Osteoblast (primary cell): Measurements from ENCODE around the gene RPL37A. TPM values are rescaled to one million over a fixed set of nuclear protein-coding genes. Genes with fewer than 3 reads are reported as not detected.

Source experiments
- DNase-seq: peaks from one replicate; pipeline ENCODE4 v3.0.0; 2011; ENCODE audit warnings: low spot score, mixed read lengths; ENCODE audit not compliant: insufficient read length; ENCODE audit errors: missing footprints
- H2AFZ ChIP-seq: 2 replicates; pipeline ENCODE4 v1.6.0; 2011; ENCODE audit warnings: mild to moderate bottlenecking, low read length
- H3K27ac ChIP-seq: 2 replicates; pipeline ENCODE4 v1.5.1; 2011; ENCODE audit warnings: mild to moderate bottlenecking, low read depth, low read length, moderate library complexity
- H3K27me3 ChIP-seq: 2 replicates; pipeline ENCODE4 v1.6.0; 2012; ENCODE audit warnings: mild to moderate bottlenecking, control low read depth, inconsistent platforms, low read length, moderate library complexity; ENCODE audit not compliant: insufficient read depth
- H3K36me3 ChIP-seq: 2 replicates; pipeline ENCODE4 v1.5.1; 2011; ENCODE audit warnings: mild to moderate bottlenecking, low read length, control low read depth, moderate library complexity; ENCODE audit not compliant: insufficient read depth
- H3K4me1 ChIP-seq: 2 replicates; pipeline ENCODE4 v1.5.1; 2011; ENCODE audit warnings: mild to moderate bottlenecking, low read length, control low read depth, moderate library complexity; ENCODE audit not compliant: insufficient read depth
- H3K4me2 ChIP-seq: 2 replicates; pipeline ENCODE4 v1.6.0; 2011; ENCODE audit warnings: mild to moderate bottlenecking, low read length; ENCODE audit not compliant: insufficient read depth
- H3K4me3 ChIP-seq: fragments of 200-600 bp; sonication (generic); 3 replicates; pipeline ENCODE4 v1.5.1; 2012; ENCODE audit warnings: mild to moderate bottlenecking, low read length, inconsistent platforms; ENCODE audit not compliant: insufficient read depth
- H3K79me2 ChIP-seq: 2 replicates; pipeline ENCODE4 v1.6.0; 2012; ENCODE audit warnings: mild to moderate bottlenecking, low read length, control low read depth, inconsistent platforms; ENCODE audit not compliant: insufficient read depth
- H3K9me3 ChIP-seq: 2 replicates; pipeline ENCODE4 v1.5.1; 2011; ENCODE audit warnings: low read depth, low read length, control low read depth
- H4K20me1 ChIP-seq: 2 replicates; pipeline ENCODE4 v1.6.0; 2012; ENCODE audit warnings: mild to moderate bottlenecking, low read length, control low read depth; ENCODE audit not compliant: insufficient read depth
- total RNA-seq: library from RNA; depleted of rRNA; stranded (reverse); fragments of >200 nt; gene quantifications from 2 replicates; pipeline ENCODE4 v1.2.3, GENCODE V29; 2012
- TF ChIP-seq, protein P1 (sequence below): IDR thresholded peaks from 2 replicates; pipeline ENCODE4 v1.5.1; 2011; ENCODE audit warnings: mild to moderate bottlenecking, low read depth, low read length, moderate library complexity; ENCODE audit errors: extremely low read depth

Gene RPL37A
- total RNA-seq, 1 donor: 869 TPM

DNA sequence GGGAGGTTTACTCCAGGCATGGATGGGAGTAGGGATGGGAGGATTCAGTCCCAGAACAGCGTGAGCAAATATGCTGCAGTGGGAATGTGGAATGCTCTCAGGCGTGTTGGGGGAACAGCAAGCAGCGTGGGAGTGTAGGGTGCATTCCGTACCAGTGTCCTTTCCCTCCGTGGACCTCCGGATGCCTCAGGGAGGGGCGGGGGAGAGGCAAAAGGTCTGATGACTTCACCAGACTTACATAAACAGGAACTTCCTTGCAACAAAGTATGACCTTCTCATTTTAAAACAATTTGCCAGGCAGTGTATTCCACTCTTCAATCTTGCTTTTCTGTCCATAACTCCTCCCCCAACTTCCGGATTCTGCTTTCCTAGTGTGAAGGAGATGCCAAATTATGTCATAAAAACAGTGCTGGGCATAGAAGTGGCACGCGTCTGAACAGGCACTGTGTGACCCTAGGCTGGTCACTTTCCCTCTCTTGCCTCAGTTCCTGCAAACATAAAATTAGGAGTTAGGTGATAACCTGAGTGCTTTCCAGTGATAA, 36.9 kb downstream of the RPL37A start:
- H3K27me3 ChIP-seq: no peaks in the 10 kb centered on the region
- H3K79me2 ChIP-seq: no peaks in the 10 kb centered on the region
- peaks cover 36% of the 10 kb centered on the region for H3K4me1 ChIP-seq
- DNase-seq: peak; percentile 87
- no peaks in the 10 kb centered on the region for H3K36me3 ChIP-seq
- peak overlapping the region; percentile 79 for H3K27ac ChIP-seq
- TF ChIP-seq, protein P1, sequence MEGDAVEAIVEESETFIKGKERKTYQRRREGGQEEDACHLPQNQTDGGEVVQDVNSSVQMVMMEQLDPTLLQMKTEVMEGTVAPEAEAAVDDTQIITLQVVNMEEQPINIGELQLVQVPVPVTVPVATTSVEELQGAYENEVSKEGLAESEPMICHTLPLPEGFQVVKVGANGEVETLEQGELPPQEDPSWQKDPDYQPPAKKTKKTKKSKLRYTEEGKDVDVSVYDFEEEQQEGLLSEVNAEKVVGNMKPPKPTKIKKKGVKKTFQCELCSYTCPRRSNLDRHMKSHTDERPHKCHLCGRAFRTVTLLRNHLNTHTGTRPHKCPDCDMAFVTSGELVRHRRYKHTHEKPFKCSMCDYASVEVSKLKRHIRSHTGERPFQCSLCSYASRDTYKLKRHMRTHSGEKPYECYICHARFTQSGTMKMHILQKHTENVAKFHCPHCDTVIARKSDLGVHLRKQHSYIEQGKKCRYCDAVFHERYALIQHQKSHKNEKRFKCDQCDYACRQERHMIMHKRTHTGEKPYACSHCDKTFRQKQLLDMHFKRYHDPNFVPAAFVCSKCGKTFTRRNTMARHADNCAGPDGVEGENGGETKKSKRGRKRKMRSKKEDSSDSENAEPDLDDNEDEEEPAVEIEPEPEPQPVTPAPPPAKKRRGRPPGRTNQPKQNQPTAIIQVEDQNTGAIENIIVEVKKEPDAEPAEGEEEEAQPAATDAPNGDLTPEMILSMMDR: no peak
- no peaks in the 10 kb centered on the region for H4K20me1 ChIP-seq
- H2AFZ ChIP-seq: peak overlapping the region; percentile 39
- H3K4me2 ChIP-seq: peak overlapping the region; percentile 65
- H3K9me3 ChIP-seq: no peaks in the 10 kb centered on the region
- peak overlapping the region; percentile 6 for H3K4me3 ChIP-seq

DNA sequence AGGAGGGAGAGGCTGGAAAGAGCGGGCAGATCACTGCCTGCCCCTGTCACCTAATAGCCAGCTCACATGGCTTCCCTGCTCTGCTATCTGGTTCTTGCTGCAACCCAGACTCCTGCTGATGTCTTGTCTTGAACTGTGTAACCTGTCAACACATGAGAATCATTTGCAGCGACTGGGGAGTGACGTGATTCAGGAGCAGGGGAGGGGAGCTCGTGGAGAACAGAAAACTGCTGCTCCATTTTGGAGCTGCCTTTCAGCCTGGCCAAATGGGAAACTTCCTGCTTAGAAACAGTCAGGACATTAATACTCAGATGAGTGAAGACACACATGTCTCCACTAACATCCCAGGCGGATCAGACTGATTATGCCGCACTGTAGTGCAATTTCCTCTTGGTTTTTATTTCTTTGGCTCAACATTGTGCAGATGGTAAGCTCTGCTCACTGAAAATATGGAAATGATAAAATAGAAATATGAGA, 38.1 kb downstream of the RPL37A start:
- peak overlapping the region; percentile 1 for H2AFZ ChIP-seq
- H3K4me3 ChIP-seq: no peak overlapping the region
- no peaks in the 10 kb centered on the region for H3K27me3 ChIP-seq
- H3K79me2 ChIP-seq: no peaks in the 10 kb centered on the region
- H4K20me1 ChIP-seq: no peaks in the 10 kb centered on the region
- no peak overlapping the region for H3K27ac ChIP-seq
- H3K4me2 ChIP-seq: no peak overlapping the region
- peaks cover 36% of the 10 kb centered on the region for H3K4me1 ChIP-seq
- DNase-seq: no peak
- no peaks in the 10 kb centered on the region for H3K9me3 ChIP-seq
- TF ChIP-seq, protein P1: no peak
- H3K36me3 ChIP-seq: no peaks in the 10 kb centered on the region

DNA sequence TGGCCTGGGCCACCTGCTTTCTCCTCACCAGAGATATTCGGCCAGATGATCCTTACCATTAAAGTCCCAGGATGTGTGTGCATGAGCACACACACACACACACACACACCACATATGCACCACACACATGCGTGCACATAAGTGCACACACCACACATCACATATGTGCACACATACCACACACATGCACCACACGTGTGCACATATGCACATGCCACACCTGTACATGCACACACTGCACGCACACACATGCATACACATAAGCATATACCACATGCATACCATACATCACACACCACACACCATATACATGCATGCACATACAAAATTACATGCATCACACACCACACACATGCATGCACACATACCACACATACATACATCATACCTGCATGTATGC, 38.7 kb downstream of the RPL37A start:
- Histone ChIP-seq H3K79me2 (no peaks in the 10 kb centered on the region), H3K9me3 (no peaks in the 10 kb centered on the region), H3K4me1 (peaks cover 36% of the 10 kb centered on the region), H3K4me3 (no peak overlapping the region), H3K27ac (no peak overlapping the region), H3K4me2 (no peak overlapping the region), H4K20me1 (no peaks in the 10 kb centered on the region), H3K36me3 (no peaks in the 10 kb centered on the region), H2AFZ (no peak overlapping the region), H3K27me3 (no peaks in the 10 kb centered on the region)
- TF ChIP-seq, protein P1: no peak
- DNase-seq: no peak

DNA sequence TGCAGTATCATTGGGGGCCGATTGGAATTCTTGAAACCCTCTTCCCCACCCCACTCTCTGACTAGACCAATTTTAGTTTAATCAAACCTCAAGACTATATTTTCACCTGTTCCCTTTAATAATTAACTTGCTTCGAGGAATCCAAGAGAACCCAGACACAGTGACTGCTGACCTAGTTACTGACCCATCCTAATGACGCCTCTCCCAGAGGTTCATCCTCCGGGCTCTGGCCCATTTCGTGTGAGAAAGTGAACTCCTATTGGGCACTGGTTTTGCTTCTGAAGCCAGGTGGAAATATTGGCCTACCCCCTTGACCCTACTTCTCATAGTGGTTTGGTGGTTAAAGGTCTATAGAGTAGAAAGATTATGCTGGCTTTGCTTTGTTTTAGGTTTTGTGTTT, 39.9 kb downstream of the RPL37A start:
- H3K79me2 ChIP-seq: no peaks in the 10 kb centered on the region

More for the DNA sequence above, 39.9 kb downstream of the RPL37A start:
- no peak overlapping the region for H3K27ac ChIP-seq
- no peaks in the 10 kb centered on the region for H3K27me3 ChIP-seq
- H3K4me2 ChIP-seq: no peak overlapping the region
- H3K36me3 ChIP-seq: no peaks in the 10 kb centered on the region
- H2AFZ ChIP-seq: no peak overlapping the region
- TF ChIP-seq, protein P1: no peak
- DNase-seq: no peak
- H3K9me3 ChIP-seq: no peaks in the 10 kb centered on the region
- H3K4me3 ChIP-seq: no peak overlapping the region
- peaks cover 36% of the 10 kb centered on the region for H3K4me1 ChIP-seq
- H4K20me1 ChIP-seq: no peaks in the 10 kb centered on the region
